PFSK-1 (cell line): ENCODE results near the gene NANOGP8.

Source experiments
- FOXP2 ChIP-seq: optimal IDR thresholded peaks from 2 replicates; pipeline ENCODE3; 2011; ENCODE audit warnings: borderline replicate concordance, control low read depth, inconsistent platforms; ENCODE audit not compliant: insufficient read depth; ENCODE audit errors: extremely low read length, extremely low read depth
- REST ChIP-seq, 2 experiments: IDR thresholded peaks; 2 replicates each; pipeline versions ENCODE4 v1.6.1 to v1.8.0; 2011 to 2012; ENCODE audit warnings: low read depth in 2 of 2, low read length in 2 of 2, control low read depth in 1 of 2, inconsistent platforms in 1 of 2, mild to moderate bottlenecking in 1 of 2, moderate library complexity in 1 of 2; ENCODE audit not compliant: insufficient read depth in 1 of 2
- TAF1 ChIP-seq: IDR thresholded peaks from 2 replicates; pipeline ENCODE4 v1.6.1; 2012; ENCODE audit warnings: low read length, control low read depth, borderline replicate concordance; ENCODE audit not compliant: insufficient read depth

GRCh38 chr15:35121611-35122359, 36.7 kb upstream of the NANOGP8 start:
- TF ChIP-seq TAF1 (no peak), REST (IDR thresholded peaks at IDR 0.05; ENCODE audit: insufficient read depth in 1 of 2, low read depth in 2 of 2, low read length in 2 of 2) (no peak), FOXP2 (no peak)
